Stimulated activated CD4-positive, alpha-beta T cell treated with anti-CD3 and anti-CD28 coated beads, Interleukin-1b, Interleukin-23, amount 100 ng/mL, for 24 hours (primary cell): ENCODE results near the gene PPFIA1.
"Not testable (repeated sequence)": the region's sequence is repeated elsewhere in the genome, so short reads cannot be mapped to it uniquely, and the experiment has no call there.

Source experiments
- DNase-seq, 4 experiments: peaks; one replicate each; pipeline ENCODE4 v3.0.0-alpha.2; 2020; ENCODE audit warnings: low read depth in 4 of 4, low spot score in 1 of 4

The PPFIA1 gene

DNA sequence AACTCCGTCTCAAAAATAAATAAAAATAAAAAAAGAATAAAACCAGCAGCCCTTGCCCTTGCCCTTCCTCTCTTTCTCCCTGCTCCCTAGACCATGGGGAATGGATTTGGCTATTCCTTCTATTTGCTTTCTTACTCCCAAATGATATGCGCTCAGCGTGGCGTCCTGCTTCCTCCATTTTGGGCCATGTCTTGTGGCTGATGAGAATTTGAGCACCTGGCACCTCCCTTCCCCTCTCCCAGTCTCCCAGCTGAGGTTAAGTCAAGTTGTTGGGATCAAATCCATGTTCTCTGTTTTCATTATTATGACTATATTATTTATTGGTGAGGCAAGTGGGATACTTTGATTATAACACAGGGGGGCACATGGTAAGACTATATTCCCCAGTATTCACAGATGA is 117.1 kb downstream of the PPFIA1 start:
- DNase-seq: no peak

DNA sequence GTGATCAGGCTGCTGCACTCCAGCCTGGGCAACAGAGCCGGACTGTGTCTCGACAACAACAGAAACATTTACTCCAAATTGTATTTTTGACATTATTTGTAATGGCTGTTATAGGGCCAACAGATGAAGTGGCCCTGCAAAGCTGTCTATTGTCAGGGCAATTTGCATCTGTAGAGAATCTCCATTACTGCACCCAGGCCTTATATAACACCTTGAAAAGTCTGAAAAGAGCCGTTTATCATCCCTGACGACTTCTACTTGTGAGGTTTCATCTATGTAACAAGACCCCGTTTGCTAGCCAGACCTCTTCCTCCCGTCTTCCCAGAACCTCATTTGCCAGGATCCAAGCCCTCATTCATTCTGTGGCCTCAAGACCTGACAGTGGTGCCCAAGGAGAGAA is 118.7 kb downstream of the PPFIA1 start:
- DNase-seq: no peak

DNA sequence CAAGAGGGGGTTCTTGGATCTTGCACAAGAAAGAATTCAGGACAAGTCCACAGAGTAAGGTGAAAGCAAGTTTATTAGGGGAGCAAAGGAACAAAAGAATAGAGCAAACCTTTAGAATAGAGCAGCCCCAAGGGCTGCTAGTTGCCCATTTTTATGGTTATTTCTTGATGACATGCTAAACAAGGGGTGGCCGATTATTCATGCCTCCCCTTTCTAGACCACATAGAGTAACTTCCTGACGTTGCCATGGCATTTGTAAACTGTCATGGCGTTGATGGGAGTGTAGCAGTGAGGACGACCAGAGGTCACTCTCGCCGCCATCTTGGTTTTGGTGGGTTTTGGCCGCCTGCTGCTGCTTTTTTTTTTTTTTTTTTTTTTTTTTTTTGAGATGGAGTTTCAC is 120.4 kb downstream of the PPFIA1 start:
- not testable (repeated sequence) for DNase-seq

DNA sequence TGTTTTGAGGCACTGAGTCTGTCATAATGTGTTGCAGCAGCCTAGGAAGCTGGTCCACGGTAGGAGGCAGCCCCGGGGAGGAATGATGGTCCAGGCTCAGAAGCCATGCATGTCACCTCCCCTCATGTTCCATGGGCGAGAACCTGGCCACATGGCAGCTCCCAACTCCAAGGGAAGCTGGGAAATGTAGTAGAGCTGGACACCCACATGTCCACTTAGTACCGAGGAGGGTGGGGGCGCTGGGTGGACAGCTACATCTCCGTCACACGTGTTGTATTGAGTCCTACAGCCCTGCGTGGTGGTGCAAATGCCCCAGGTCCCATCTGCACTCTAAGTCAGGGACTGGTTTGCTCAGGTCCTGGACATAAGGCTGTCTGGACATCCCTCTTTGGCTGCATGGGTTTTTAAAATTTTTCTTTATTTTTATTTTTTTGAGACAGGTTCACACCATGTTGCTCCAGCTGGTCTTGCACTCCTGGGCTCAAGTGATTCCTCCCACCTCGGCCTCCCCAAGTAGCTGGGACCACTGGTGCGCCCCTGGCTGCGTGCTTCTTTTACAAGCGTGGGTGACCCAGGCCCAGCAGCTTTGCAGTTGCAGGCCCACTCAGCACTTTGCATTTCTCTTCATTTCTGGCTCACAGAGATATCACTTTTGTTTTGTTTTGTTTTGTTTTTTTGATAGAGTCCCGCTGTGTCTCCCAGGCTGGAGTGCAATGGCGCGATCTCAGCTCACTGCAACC is 123.9 kb downstream of the PPFIA1 start:
- no peak for DNase-seq

DNA sequence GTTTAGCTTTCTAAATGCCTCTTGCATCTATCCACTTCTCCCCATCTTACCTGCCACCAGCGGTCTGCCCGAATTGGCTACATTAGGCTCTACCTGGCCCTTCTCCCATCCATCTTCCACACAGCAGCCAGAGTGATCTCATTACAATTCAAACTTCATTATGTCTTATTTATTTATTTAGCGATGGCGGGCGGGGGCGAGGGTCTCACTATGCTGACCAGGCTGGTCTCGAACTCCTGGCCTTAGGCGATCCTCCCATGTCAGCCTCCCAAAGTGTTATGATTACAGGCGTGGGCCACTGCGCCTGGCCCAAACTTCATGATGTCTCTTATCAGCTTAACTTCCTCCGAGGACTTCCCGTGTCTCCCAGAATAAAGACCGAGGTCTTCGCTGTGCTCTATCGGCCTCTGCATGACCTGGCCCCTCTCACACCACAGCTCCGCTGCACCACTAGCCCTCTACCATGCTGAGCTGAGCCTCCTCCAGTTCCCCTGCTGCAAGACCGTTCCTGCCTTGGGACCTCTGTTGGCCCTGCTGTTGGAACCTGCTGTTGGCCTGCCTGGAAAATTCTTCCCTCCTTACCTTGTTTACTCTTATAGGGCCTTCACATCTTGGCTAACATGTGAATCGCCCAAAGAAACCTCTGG is 127.0 kb downstream of the PPFIA1 start:
- peak in 1 of 4 experiments; percentile 6 for DNase-seq

DNA sequence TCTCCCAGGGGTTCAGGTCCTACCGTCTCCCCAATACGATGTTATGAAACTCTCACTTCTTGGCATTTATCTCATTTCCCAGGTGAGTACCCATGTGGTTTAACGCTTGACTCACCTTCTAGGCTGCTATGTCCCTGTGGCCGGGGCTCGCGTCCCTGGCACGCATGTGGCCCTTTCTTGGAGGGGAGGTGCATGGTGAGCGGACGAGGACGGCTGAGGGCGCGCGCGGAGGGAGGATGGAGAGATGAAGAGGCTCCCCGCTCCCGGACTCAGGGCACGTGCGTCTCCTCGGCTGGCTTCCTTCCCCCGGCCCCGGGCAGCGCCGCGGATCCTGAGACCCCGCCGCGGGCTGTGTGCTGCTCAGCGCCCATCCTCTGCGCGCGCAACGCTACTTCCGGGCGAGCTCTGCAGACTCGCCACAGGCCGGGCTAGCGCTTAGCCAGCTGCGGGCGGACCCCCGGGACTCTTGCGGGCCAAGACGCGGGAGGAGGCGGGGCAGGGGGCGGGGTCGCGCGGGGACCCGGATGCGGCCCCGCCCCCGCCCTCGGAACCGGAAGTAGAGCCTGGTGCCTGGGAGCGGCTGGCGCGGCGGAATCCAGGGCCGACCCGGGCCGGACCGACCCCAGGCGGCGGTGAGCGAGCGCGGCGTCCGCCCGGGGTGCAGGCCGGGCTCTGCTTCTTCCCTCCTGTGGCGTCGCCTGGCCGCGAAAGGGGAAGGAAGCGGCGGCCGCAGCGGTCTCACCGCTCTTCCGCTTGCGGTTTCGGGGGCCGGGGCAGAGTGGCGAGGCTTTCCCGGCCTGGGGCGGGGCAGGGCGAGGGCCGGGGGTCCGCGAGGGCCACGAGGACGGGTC is 127.7 kb downstream of the PPFIA1 start, which contains the start of gene CTTN:
TSS of gene CTTN (plus strand) at position 547 of the 851 bp plus-strand sequence. CDS start 8,769 bp downstream, outside the sequence.
- DNase-seq: peak; percentile 46 to 78 (median 66)

DNA sequence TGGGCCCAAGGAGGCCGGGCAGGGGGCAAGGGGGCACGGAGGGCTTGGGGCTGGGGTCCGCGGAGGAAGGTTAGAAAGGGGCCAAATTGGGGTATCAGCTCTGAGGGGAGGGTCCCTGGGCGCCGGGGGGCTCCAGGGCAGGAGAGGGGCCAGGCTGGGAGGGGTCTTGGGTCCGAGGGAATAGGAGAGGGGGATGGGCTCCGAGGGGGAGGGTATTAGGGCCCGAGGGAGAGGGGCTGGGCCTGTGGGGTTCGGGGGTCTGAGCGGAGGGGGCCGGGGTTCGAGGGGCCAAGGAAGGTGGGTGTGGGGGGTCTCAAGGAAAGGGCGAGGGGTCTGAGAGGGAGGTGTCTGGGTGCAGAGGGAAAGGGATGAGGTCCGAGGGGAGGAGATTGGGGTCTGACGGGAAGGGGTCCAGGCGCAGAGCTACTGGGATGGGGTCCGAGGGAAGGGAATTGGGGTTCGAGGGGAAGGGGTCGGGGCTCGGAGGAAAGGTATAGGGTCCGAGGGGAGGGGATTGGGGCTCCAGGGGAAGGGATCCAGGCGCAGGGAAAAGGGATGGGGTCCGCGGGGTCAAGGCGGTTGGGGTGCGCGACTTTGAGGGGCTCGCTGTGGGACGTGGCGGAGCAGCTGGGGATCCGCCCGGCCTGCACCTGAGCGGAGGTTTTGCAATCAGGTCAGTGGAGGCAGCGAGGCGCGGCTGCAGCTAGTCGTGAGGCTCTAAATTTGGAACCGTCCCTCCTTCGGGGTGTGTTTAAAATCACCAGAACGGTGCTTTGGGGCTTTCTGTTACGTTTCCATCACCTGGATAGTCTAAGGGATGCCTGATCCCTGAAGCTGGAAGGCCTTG is 128.6 kb downstream of the PPFIA1 start:
- DNase-seq: no peak

DNA sequence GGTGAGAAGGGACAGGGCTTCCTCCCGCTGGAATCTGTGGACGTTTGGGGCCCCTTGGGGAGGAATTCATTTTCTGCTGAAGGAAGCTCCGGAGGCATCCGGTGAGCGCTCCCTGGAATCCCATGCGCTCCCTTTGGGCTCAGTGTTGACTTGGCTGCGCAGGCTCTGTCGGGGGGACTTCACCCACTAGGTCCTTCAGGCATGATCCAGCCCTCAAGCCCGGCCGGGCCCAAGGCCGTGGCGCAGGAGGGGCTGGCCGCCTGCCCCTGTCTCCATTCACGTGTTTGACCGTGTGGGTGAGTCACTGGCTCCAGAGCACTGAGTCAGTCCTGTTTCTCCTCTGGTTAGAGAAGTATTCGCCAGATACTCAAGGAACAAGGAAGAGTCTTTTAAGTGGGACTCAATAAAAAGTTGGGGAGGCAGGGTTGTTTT is 129.2 kb downstream of the PPFIA1 start:
- no peak for DNase-seq

DNA sequence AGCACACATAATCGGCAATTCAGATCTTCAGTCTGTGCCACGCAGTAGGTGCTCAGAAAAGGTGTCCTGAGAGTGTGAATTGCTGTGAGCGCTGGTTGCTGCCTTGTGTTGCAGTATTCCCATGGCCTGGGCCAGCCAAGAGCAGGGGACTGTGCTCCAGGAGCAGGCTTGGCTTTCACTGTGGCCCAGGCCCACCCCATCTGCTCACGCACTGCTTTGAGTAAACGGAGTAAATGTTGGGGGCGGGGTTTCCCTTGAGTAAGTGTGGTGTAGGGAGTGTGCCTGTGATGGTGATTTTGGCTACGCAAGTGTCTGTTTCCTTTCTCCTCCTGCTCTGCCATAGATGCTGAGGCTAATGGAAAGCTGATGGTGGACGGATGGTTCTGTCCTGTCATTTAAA is 130.2 kb downstream of the PPFIA1 start:
- no peak for DNase-seq

DNA sequence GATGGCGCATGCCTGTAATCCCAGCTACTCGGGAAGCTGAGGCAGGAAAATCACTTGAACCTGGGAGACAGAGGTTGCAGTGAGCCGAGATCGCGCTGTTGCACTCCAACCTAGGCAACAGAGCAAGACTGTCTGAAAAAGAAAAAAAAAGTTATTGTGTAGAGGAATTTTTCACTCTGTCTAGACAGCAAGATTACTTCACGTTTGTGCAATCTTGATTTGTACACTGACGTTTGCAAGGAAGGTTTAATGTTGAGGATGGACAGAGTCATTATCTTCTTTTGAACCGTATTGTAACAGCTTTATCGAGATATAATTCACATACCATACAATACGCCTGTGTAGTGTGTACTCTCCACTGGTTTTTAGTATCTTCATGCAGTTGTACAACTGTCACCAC is 131.5 kb downstream of the PPFIA1 start:
- DNase-seq: no peak

DNA sequence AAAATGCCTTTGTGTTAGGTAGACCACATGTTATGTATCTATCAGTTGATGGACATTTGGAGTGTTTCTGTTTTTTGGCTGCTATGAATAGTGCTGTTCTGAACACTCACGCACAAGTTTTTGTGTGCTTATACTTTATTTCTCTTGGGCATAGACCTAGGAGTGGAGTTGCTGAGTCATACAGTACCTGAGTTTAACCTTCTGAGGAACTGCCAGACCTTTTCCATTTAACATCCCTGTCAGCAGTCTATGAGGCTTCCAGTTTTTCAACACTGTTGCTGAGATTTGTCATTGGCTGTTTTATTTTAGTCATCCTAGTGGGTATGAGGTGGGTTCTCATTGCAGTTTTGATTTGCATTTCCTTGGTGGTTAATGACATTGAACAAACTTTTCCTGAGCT is 132.2 kb downstream of the PPFIA1 start:
- no peak for DNase-seq

DNA sequence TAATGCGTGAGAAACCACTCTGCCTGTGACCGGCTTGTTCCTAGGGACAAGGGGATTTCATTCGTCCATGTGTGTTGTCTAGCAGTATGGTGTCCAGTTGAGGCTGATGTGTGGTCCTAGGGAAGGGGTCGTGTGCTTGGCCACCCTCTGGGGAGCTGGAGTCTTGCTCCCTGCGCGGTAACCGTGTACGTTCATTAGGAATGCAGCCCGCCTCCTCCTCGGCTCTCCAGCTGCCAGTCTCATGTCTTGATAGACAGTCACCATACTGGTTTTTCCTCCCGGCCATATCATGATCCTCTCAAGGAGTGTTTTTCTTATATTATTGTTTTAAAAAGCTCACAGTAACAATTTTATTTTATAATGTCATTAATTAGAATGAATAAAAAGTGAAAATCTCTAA is 133.8 kb downstream of the PPFIA1 start:
- no peak for DNase-seq

DNA sequence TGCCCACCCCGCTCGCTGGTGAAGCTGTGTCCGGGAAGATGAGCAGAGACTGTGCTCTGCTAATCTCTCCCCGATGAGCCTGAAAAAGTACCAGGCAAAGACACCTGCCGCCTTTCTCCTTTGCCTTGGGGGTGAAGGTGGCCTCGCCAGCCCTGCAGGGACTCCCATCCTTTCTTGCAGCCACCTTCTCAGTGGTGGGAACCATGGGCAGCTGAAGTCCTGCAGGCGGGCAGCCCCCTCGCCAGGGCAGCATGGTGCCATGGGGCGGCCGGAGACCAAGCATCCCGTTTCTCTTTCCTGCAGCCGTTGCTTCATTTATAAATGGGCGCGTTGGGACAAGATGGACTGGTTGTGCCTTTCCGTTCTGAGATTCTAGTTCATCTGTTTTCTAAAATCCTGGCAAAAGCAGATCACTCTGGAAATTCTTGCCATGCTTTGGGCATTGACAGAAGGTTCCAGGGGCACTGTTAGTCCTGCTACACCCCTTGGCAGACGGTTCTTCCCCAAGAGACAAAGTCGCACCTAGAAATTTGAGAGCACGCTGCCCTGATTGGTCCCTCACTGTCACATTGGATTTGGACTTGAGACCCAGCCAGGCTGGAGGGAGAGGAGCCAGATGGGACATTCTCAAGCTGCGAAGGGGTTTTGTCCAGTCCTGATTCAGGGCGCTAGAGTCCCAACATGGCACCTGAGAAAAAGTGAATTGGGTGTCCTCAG is 135.3 kb downstream of the PPFIA1 start:
- no peak for DNase-seq

DNA sequence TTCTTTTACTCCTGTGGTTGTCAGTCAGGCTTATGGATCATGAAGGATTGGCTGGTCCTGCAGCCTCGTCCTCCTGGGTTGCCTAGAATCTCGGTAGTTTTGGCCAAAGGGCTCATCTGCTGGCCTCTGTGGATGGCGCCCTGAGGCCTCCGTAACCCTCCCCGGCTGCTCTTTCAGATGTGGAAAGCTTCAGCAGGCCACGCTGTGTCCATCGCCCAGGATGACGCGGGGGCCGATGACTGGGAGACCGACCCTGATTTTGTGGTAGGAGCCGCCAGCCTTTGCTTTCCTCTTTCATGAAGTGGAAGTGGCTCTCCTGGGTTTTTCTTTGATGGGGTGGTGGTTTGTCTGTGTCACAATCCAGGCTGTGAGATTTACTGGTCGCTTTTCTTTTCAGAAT is 136.6 kb downstream of the PPFIA1 start:
- DNase-seq: no peak

DNA sequence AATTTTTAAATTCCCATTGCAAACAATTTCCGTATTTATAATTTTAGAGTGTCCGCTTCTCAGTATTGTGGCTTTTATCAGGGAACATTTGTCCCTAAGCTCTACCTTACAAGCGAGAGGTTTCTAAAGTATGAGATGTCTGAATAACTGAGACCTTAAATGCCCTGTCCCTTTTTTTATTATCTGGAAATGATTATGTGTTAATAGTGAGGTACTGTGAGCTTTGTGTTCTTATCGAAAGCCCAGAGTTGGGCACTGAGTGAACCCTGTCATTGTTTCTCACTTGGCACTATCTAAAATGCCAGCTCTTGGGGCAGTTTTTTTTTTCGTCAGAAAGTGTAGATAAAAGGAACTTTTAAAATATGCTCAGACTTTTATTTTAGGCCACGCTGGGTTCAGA is 137.3 kb downstream of the PPFIA1 start:
- no peak for DNase-seq

DNA sequence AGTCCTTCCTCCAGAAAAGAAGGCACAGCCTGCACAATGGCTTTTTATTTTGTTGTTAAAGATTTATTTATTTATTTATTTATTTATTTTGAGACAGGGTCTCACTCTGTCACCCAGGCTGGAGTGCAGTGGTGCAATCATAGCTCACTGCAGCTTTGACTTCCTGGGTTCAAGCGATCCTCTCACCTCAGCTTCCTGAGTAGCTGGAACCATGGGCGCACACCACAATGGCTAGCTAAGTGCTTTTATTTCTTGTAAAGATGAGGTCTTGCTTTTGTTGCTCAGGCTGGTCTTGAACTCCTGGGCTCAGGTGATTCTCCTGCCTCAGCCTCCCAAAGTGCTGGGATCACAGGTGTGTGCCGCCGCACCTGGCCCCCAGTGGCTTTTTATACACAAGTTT is 137.8 kb downstream of the PPFIA1 start:
- not testable (repeated sequence) for DNase-seq

DNA sequence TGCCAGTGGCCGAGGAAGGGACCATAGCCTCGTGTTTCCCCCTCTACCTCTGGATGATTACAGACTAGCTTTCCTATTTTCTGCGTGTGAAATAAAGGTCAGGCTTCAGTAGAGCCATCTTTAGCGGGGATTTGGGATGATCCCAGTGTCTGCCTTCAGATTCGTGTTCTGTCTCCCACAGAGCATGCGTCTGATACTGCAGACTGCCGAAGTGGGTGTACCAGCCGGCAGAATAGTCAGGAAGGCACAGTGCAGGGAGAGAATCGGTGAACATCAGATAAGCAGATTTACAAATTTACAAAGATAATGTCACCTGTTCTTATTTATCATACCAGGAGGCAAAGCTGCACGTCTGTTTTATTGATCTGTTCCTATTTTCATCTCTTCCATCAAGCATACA is 138.9 kb downstream of the PPFIA1 start:
- DNase-seq: no peak

DNA sequence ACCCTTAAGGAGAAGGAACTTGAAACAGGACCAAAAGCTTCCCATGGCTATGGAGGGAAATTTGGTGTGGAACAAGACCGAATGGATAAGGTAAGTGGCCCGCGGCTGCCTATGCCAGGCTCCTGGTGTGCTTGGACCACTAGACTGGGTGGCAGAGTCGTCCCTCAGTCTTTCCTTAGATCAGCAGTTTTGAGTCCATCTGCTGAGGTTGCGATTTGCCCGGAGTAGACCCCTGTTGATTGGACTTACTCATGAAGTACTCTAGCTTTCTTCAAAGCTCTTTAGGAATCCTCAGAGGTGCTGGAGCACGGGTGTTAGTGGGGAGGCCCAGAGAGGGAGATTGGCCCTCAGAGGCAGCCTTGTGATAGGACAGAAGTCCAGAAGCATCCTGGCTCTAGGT is 139.4 kb downstream of the PPFIA1 start:
- no peak for DNase-seq

DNA sequence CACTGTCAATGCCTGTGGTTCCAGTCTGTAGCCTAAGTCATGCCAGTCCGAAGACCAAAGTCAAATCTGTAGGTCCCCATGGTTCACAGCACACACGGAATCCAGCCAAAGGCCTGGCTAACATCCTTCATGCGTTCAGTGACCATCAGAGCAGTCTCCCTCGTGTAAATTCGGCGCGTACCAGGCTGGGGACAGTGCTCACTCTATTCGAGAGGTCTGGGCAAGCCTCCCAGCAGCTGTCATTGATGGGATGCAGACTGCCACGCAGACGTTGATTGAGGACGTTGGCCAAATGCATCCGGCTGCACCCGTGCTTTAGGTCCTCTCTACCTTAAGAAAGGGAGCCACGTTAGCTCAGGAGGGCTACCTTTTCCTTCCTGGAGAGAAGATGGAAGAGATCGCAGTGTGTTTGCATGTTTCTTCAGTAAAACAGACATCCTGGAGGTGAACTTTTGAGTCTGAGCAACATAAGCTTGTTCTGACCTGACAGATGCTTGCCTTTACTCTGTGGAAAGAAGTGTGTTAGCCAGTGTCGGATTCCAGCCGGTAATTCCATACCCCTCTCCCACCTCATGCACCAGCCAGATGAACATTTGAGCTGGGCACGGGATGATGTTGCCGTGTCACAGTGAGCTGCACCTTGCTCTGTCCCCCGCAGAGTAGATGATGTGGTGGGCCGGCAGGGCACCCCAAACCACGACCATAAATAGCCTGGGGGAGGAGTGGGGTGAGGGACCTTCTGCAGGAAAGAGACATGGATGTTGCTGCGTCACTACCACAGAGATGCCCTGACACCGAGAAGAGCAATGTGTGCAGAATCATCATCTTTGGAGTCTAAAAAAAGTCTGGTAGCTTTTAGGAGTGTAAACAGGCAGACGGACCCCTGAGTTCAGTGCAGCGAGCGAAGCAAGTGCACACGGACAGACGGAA is 140.1 kb downstream of the PPFIA1 start:
- DNase-seq: no peak
